ENCODE measurements around the gene SLC20A1.

GRCh38 chr2:112601754-112602153 lies 44.0 kb upstream of the SLC20A1 start:
- TF ChIP-seq EZH2 (optimal IDR thresholded peaks at IDR 0.05; ENCODE audit: low read depth, low read length) = no peak
- TF ChIP-seq CTCF (IDR thresholded peaks at IDR 0.05; ENCODE audit: low read length) = no peak
- no peak for TF ChIP-seq EZH2phosphoT487 (IDR thresholded peaks at IDR 0.05; ENCODE audit: low read length)
